Stimulated activated CD4-positive, alpha-beta T cell treated with anti-CD3 and anti-CD28 coated beads, Interleukin-12 subunit alpha, Interleukin-12 subunit beta, amount 100 ng/mL, for 24 hours (primary cell): Measurements from ENCODE around the gene LUM.
"Not testable (repeated sequence)": the region's sequence is repeated elsewhere in the genome, so short reads cannot be mapped to it uniquely, and the experiment has no call there.

Experiments
- DNase-seq, 2 experiments: peaks; one replicate each; pipeline ENCODE4 v3.0.0-alpha.2; 2020; ENCODE audit warnings: low read depth in 2 of 2

The LUM gene

DNA sequence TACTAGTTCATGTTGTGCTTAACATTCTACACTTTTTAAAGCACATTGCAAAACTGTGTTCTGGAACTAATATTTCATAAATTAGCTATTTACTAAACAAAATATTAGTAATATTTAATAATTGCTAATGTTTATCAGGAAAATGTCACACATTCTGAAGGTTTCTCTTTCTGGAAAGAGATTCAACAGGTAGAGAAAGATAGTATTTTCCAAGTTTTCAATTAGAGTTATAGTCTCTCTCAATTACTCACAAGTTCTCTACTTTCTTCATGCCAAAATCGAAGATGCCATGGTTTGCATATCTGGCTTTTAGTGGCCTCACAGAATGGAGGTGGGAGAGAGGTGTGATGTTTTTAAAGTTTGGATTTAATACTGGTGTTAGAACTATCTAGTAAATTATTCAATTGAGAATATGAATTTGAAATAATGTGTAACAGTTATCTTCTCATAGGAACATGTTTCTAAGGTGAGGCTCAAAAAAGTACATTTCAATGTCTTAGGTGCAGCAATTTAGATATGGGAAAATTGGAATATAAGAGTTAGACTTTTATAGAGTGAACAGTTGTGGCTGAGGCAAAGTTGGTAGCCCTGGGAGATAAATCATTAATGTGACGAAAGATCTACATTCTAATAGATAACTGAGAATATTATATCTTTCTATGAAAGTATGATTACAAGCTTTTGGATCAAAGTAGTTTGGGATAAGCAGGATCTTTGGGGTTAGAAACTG, 1.5 kb downstream of the LUM start:
- no peak for DNase-seq

DNA sequence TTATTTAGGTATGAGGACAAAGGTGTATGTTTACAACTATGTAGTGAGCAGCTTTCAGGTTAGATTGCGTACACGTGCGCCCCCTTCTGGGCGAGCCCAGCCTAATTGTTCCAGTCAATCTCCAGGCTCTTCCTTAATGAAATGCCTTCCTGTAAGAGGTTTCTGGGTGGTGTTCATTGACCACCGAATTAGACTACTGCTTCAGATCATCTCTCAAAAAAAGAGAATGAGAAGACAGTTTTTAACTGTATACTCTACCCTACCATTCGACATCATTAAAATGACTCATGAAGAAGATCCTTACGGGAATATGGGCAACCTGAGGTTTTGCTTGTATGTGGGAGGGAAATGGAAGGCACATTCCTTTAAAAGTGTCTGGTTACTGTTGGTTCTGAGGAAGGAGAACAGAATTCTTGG, 2.1 kb downstream of the LUM start:
- peak; percentile 8 to 43 for DNase-seq

DNA sequence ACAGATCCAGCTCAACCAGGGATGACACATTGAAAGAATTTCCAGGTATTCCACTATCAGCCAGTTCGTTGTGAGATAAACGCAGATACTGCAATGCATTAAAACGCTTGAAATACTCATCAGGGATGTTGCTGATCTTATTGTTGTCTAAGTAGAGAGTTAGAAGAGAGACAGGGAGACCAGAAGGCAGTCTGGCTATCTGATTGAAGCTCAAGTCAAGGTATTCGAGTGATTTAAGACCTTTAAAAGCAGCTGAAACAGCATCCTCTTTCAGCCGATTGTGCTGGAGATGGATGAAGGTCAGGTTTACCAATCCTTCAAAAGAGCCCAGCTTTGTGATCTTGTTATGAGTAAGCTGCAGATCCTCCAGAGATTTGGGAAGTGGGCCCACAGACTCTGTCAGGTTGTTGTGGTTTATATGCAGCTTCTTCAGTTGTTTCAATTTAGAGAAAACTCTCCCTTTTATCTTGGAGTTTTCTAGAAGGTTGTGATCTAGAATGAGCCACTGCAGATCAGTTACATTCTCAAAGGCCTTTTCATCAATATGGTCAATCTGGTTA, 3.0 kb downstream of the LUM start:
- DNase-seq = no peak

DNA sequence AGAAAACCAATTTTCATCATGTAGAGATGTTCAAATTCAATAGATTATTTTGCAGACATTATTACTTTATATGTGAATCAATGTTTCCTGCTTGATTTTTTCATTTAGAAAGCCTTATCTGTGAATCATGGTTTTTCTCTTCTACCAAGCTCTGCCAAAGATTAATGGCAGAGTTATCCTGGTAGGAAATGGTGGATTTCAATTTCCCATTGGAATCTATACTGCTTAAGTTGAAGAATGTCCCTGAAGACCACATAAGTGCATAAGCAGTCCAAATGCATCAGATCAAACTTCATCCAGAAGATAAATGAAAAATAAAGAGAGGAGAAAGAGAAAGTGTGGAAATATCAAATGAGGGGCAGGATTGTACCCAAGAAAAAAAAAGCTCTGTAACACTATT, 5.0 kb downstream of the LUM start:
- no peak for DNase-seq

DNA sequence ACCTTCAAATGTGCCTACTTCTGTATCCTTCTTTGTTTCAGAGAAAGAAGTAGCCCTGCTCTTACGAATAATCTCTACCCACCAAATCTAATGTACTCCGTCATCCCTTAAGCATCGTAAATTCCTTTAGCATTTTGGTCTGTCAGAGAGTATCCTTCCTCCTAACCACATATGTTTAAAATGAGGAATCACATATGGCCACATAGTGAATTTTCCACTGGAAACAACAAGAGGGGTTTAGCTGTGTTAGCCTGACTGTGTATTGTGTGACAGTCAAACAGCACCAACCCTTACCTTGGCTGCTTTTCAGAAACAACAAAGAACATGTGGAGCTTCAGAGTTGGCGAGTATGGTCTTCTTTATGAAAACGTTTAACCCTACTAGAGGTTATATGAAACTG, 5.5 kb downstream of the LUM start:
- DNase-seq = no peak

DNA sequence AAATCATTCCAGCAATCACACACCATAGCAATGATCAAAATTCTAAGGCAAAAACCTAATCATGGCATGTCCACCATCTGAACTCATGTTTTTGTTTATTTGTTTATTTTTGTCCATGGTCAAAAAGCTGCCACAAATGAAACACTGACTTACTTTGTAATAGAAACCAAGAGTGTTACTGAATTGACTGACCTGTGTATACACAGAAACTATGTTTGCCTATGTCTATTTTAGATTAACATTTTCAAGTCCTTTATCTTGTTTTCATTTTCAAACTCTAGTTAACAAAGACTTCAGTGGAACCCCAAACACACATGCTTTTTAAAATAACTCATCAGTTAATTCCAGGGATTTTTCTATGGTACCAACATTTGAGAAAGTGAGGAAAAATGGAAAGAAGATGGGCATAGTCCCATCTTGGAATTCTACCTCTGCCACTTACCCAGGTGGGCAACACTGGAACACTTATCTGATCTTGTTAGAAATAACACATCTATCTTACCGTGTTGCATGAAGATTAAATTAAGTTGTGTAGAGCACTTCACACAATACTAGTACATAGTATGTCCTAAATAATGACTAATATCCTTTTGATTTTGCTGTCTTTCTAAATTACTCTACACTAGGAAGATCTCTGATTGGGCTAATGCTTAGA, 6.4 kb downstream of the LUM start:
- DNase-seq = no peak

DNA sequence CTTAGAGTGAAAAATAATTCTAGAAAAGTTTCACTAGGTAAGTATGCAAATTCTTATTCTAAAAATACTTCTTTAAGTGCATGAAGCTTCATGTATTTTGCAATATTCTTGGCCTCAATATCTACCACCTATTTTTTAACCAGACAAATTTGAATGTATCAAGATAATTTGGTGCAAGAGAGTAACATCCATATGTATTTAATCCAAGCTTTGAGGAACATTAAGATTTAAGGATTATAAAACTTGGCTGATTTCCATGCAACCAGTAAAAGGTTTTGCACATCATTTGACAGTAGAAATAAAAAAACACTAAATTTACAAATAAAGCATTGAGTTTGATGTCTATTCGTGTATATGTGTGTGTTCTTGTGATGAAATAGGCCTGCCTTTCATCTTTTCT, 7.7 kb downstream of the LUM start:
- DNase-seq = no peak

DNA sequence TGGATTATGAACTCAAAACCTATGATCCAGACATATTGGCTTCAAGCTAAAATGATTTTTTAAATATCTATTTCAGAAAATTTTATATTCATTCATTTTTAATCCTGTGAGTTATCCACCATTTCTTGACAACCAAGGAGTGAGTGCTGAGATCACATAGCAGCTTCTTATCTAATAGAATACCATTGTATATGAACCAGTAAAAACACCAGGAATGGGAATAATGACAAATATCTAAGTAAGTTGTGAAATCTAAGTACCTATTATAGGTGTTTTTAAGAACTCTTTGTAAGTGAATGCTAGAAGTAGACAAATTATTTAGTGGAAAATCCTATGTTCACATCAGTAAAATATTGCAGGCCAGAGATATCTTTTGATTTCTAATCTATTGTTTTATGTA, 8.2 kb downstream of the LUM start:
- DNase-seq = no peak

DNA sequence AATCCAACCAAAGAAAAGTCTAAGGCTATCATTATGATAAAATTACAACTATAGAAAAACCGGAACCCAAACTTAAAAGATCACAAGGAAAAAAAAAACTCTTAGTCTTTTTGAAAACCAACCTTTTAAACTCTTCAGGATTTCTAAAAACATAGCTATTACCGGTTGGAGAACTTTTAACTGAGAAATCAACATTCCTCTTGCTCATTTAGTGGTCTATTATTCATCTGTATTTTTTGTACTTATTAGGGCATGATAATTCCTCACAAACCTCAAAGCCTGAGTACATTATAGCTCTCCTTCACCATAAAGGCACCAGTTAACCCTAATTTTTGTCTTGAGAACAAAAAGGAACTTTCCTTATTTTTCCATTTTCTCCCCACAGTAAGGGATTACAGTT, 10.4 kb downstream of the LUM start:
- no peak for DNase-seq

DNA sequence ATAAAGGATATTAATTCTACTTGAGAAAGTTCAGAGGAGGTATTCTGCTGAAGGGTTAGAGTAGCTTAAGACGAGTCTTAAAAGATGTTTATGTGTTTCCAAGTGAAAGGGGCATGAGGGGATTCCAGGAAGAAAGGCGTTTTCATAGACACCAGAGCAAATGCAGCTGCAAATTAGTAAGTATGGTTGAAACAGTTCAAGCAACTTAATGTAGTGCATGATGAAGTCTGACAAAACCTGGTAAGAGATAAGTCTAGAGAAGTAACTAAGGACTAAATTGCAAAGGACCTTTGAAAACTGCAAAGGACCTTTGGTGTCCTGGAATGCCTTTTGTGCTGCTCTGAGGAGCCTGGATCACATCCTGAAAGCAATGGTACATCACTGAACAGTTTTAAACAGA, 11.5 kb downstream of the LUM start:
- no peak for DNase-seq

DNA sequence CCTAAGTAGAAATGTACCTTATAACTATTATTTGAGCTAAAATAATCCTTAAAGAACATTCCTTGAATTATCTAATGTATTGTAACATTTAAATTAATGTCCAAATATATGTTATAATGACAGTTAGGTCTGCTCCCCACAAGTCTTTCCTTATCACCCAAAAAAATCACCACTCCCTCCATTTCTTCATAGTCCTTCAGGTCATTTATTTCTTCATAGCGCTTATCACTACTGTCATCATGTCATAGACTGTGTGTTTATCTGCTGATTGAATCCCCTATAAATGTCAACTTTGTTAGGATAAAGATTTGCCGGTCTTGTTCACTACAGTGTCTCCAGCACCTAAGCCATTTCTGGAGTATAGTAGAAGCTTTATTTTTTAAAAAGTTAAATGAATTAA, 12.0 kb downstream of the LUM start:
- no peak for DNase-seq

DNA sequence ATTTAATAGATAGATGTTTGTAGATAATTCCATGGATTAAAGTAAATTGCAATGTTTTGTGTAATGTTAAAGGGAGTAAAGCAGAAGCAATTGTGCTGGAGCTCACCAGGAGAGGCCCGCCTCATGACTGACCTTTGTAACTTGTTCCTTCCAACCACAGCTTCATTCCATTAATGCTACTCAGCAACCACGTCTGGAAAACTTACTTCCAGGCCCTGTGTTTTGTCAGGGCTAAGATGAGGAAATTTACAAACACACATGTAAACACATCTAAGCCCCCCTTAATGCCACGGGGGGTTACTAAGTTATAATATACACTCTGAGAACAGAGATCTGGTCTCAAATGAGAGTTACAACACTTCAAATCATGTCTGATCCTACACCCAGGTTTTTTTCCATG, 12.4 kb downstream of the LUM start:
- no peak for DNase-seq

DNA sequence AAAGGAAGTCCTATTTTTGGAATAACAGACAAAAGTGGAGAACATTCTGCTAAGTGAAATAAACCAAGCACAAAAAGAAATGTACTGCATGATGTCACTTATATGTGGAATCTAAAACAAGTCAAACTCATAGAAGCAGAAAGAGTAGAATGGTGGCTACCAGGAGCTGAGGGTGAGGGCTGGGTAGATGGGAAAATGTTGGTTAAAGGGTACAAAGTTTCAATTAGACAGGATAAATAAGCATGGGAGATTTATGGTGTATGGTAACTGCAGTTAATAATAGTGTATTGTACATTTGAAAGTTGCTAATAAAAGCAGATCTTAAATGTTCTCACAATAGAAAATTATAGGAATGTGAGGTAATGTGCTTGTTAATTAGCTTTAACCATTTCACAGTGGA, 12.8 kb downstream of the LUM start:
- no peak for DNase-seq

DNA sequence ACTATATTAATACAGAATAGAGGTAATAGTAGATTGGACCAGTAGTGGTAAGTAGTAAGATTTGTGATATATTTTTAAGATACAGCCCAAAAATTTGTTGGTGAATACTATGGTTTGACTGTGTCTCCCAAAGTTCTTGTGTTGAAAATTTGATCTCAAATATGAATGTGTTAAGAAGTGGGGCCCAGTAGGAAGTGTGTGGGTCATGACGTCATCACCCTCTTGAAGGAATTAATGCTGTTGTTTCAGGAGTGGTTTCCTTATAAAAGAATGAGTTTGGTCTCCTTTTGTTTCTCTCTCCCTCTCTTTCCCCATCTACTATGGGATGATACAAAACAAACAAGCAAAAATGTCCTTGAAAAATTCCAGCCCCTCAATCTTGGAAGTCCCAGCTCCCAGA, 16.3 kb downstream of the LUM start:
- DNase-seq = no peak

DNA sequence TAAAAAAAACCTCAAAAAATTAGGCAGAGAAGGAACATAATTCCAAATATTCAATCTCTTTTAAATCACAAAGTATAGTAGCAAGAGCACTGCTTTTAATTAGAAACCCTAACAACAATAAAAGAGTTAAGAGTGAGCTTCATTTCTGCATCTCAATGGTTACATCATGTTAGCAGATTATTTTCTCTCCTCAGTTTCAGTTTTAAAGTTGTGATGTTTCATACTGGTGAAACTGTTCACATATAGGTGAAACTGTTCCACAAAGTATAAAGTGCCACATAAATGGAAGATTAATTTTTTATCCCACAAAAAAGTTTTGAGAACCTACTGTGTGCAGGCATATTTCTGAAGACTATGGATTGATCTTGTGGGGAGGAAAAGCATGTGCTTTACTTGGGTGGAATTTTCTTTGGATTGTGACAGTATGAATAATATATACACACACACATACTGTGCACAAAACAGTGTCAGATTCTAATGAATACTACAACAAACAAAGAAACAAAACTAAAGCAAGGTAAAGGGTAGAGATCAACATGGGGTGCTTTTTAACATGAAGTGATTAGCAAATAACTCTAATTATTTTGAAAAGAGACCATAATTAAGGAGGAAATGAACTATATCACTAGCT, 17.1 kb downstream of the LUM start:
- DNase-seq = no peak

DNA sequence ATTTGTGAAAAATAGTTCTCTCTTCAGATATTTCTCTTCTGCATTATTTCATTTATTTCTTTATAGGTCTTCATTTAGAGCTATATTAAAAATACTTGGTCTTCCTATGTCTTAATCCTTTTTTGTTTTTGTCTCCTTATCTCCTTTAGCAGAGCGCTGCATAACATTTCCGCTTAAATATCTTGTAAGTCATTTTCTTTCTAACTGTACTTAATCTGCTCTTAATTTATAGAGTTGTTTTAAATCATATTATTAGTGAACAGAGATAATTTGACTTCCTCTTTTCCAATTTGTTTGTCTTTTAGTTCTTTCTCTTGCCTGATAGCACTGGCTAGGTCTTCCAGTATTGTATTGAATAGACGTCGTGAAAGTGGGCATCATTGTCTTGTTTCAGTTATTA, 18.0 kb downstream of the LUM start:
- DNase-seq = no peak

DNA sequence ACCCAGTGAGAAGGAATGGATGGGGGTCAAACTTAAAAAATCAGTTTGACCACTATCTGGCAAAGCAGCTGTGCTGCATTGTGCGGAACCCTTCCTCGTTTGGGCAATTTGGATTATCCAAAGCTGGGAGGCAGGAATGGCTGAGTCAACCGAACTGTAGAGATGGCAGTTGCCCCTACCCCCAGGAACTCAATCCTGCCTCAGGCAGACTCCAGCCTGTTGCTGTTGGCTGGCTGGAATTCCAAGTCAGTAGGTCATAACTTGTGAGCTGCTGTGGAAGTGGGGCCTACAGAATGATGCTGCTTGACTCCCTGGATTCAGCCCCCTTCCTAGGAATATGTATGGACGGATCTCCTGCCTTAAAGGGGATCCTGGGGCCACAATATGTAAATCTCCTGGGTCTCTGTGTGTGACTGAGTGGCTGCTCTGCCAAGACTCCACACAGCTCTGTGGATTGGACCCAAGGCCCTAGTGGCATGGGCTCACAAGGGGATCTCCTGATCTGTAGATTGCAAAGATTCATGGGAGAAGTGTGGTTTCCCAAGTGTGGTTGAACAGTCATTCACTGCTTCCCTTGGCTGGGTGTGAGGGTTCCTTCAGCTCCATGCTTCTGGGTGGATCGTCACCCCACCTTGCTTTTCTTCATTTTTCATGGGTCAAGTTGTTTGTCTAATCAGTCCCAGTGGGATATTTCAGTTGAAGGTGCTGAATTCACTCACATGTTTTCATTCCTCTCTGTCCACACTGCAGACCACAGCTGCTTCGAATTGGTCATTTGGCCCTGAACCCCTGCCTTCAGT, 19.2 kb downstream of the LUM start:
- no peak for DNase-seq

DNA sequence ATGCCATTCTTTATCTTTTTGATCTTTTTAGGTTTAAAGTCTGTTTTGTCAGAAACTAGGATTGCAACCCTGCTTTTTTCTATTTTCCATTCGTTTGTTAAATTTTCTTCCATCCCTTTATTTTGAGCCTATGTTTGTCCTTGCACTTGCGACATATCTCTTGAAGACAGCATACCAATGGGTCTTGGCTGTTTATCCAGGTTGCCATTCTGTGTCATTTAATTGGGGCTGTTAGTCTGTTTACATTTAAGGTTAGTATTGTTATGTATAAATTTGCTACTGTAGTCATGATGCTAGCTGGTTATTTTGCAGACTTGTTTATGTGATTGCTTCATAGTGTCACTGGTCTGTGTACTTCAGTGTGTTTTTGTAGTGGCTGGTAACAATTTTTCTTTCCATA, 21.3 kb downstream of the LUM start:
- not testable (repeated sequence) for DNase-seq

DNA sequence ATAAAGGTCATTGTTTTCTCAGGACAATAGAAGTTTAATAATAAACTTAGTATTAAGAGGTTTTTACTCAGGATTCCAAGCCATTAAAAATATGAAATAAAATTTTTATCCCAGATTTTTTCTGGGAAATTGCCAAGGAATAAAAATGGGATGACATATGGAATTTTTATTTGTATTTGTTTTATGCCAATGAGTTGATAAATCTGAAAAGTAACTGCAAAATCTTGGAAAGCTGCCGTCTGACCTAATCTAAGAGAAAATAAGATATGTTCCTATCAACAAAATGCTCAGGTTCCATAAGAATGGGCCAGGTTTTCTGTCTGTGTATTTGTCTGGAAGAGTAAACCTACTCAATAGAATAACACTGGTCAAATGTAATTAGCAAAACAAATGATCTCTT, 31.3 kb downstream of the LUM start:
- DNase-seq = no peak

DNA sequence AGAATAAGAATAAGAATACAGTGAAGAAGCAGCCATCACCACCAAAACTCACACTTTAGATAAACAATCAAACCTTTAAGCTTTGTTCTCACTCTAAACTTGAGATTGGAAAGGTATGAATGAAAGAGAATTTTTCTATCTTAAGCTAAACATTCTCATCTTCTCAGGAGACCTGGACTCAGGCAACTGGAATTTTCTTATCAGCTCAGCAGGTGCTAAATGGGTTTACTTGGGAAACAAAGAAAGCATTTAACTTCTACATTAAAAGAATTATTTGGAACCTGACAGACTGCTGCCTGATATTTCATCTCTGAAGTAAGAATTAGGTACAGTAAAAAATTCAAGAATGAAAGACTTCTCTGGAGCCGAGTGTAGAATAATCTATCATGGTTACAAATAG, 32.8 kb downstream of the LUM start:
- DNase-seq = no peak

DNA sequence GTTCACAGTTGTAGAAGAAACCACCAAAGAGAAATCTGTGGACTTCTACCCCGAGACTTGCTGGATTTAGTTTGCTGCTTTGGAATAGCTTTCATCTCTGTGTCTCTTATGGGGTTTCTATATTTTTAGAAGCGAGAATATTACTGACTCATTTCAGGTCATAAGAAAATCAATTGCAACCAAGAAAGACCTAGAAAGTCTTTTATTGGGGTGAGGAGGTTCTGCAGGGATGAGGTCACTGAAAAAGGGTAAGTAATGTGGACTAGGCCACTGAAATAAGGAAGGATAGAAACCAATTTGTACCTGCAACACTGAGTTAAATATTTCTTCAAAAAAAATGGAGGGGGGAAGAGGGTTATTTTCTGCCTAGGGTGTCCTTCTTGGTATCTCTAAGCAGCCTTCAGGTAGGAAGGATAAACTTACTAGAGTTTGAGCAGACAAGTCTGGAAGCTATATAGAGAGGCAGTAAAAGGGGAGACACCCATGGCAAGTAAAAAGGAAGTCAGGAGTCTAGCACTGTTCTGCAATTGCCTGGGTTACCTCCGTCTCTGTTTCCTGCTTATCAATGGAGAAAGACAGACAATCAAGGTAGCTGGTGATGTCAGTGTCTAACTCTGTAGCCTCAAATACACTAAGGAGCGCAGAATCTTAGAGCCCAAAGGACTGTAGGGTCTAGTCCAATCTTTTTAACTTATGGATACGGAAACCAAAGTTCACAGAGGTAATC, 33.9 kb downstream of the LUM start:
- no peak for DNase-seq

DNA sequence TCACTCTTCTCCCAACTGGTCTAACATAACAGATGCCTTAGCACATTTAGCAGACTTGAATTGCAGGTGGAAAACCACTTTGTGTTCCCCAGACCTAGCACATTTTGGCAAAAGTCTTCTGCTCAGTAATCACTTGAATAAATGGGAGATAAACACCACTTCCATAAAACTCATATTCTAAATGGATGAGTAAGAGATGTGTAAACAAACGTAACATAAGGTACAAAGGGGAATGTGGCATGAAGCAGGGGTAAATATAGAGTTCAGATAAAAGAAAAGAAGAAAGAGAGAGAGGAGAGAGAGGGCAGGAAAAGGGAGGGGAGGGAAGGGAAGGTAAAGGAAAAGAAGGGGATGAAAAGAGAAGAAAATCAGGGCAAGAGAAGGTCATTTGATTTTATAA, 36.4 kb downstream of the LUM start:
- no peak for DNase-seq
